ENCODE measurements around the gene NIT1.

- TF ChIP-seq CTCF (IDR thresholded peaks at IDR 0.05): no peak
- no peak for TF ChIP-seq POLR2A (IDR thresholded peaks at IDR 0.05)
Observed at GRCh38 chr1:161086457-161086856, 31.4 kb upstream of the NIT1 start.

Data from lower leg skin (tissue), 3 donors.